ENCODE data around the gene SAMD5.

Gene SAMD5

DNA sequence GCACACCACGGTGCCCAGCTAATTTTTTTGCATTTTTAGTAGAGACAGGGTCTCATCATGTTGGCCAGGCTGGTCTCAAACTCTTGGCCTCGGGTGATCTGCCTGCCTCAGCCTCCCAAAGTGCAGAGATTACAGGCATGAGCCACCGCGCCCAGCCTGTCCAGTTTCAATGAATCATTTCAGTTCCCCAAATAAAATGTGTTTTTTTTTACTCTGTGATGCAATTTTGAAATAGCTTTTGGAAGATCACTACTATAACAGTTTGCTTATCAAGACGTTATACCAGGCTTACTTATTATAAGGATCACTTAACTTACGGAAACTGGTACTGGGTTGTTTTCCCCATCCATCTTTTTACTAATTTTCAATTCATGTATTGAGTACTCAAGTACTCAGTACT lies 80.0 kb downstream of the SAMD5 start:
- H3K79me2 ChIP-seq (ENCODE audit: insufficient read depth, low read length) = no peaks in the 10 kb centered on the region
- no peaks in the 10 kb centered on the region for H3K27me3 ChIP-seq (ENCODE audit: low read length)

DNA sequence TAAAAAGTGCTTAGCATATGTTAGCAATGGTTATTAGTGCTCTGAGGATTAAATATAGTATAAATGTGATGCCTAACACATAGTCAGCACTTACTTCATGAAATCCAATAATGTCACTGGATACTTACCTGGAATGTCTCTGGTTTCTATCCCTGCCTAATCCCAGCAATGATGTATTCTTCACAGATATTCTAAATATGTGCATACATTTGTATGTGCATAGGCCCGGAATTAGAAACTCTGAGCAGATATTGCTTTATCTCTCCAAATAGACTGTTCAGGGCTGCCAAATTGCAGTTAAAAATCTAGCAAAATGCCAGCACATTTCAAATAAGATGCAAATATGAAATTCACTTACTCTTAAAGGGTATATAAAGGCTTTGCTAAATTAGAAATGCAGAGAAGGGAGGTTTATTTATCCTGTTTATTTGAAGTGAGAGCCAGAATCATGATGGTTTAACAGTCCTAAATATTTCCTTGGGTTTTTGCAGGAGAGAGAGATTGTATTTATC lies 81.3 kb downstream of the SAMD5 start:
- no peak overlapping the region for H3K4me3 ChIP-seq (ENCODE audit: insufficient read depth, low read length, poor library complexity, severe bottlenecking)
- no peak overlapping the region for H3K27ac ChIP-seq (ENCODE audit: low read depth, low read length)
- no peaks in the 10 kb centered on the region for H3K27me3 ChIP-seq (ENCODE audit: low read length)
- H3K79me2 ChIP-seq (ENCODE audit: insufficient read depth, low read length) = no peaks in the 10 kb centered on the region
- H3K4me2 ChIP-seq (ENCODE audit: low read depth, low read length, poor library complexity, severe bottlenecking) = no peak overlapping the region
- H4K20me1 ChIP-seq (ENCODE audit: low read depth, low read length) = no peaks in the 10 kb centered on the region
- no peak overlapping the region for H2AFZ ChIP-seq (ENCODE audit: low read depth, low read length, severe bottlenecking)
- no peak for TF ChIP-seq EZH2phosphoT487 (conservative IDR thresholded peaks at IDR 0.05; ENCODE audit: low read length)
- TF ChIP-seq, protein P1, sequence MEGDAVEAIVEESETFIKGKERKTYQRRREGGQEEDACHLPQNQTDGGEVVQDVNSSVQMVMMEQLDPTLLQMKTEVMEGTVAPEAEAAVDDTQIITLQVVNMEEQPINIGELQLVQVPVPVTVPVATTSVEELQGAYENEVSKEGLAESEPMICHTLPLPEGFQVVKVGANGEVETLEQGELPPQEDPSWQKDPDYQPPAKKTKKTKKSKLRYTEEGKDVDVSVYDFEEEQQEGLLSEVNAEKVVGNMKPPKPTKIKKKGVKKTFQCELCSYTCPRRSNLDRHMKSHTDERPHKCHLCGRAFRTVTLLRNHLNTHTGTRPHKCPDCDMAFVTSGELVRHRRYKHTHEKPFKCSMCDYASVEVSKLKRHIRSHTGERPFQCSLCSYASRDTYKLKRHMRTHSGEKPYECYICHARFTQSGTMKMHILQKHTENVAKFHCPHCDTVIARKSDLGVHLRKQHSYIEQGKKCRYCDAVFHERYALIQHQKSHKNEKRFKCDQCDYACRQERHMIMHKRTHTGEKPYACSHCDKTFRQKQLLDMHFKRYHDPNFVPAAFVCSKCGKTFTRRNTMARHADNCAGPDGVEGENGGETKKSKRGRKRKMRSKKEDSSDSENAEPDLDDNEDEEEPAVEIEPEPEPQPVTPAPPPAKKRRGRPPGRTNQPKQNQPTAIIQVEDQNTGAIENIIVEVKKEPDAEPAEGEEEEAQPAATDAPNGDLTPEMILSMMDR (IDR thresholded peaks at IDR 0.05; ENCODE audit: insufficient read depth, low read length, poor library complexity, severe bottlenecking) = no peak
- H3K9ac ChIP-seq (ENCODE audit: low read length) = no peak overlapping the region
- H3K9me2 ChIP-seq (replicated peaks; ENCODE audit: insufficient read depth, low read length) = no peaks in the 10 kb centered on the region; the same call in 1 of the 2 replicates
- no peaks in the 10 kb centered on the region for H3K36me3 ChIP-seq (ENCODE audit: low read length)
- no peaks in the 10 kb centered on the region for H3K9me3 ChIP-seq (ENCODE audit: insufficient read depth, low read length)
- H3F3A ChIP-seq (ENCODE audit: insufficient read depth) = no peaks in the 10 kb centered on the region

More for the DNA sequence above, 80.0 kb downstream of the SAMD5 start:
- Histone ChIP-seq H3F3A (ENCODE audit: insufficient read depth) (no peaks in the 10 kb centered on the region), H4K20me1 (ENCODE audit: low read depth, low read length) (no peaks in the 10 kb centered on the region), H3K27ac (ENCODE audit: low read depth, low read length) (no peak overlapping the region), H3K9ac (ENCODE audit: low read length) (no peak overlapping the region), H2AFZ (ENCODE audit: low read depth, low read length, severe bottlenecking) (no peak overlapping the region), H3K9me3 (ENCODE audit: insufficient read depth, low read length) (no peaks in the 10 kb centered on the region), H3K9me2 (replicated peaks; ENCODE audit: insufficient read depth, low read length) (no peaks in the 10 kb centered on the region; the same call in 1 of the 2 replicates), H3K4me2 (ENCODE audit: low read depth, low read length, poor library complexity, severe bottlenecking) (no peak overlapping the region), H3K36me3 (ENCODE audit: low read length) (no peaks in the 10 kb centered on the region), H3K4me3 (ENCODE audit: insufficient read depth, low read length, poor library complexity, severe bottlenecking) (no peak overlapping the region)
- TF ChIP-seq, protein P1 (IDR thresholded peaks at IDR 0.05; ENCODE audit: insufficient read depth, low read length, poor library complexity, severe bottlenecking) = no peak
- no peak for TF ChIP-seq EZH2phosphoT487 (conservative IDR thresholded peaks at IDR 0.05; ENCODE audit: low read length)

DNA sequence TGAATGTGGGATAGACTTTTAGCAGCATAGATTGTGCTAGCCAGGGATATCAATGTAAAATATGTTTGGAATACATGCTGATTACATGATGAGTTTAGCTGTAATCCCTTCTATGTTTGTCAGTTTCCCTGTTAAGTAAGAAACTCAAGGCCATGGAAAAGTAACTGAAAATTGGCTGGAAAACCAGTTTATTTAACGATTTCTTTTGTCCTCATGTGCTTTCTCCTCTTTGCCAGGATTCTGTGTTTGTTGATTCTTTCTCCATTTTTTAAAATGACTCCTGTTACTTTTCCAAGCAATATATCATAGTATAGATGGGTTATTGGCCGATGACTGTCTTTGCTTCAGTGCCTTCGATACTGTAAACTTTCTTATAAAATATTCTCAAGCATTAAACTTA lies 87.5 kb downstream of the SAMD5 start:
- Histone ChIP-seq H3K9ac (ENCODE audit: low read length) (no peak overlapping the region), H3K27ac (ENCODE audit: low read depth, low read length) (no peak overlapping the region), H3K4me2 (ENCODE audit: low read depth, low read length, poor library complexity, severe bottlenecking) (no peak overlapping the region), H3F3A (ENCODE audit: insufficient read depth) (no peaks in the 10 kb centered on the region), H3K79me2 (ENCODE audit: insufficient read depth, low read length) (no peaks in the 10 kb centered on the region), H4K20me1 (ENCODE audit: low read depth, low read length) (no peaks in the 10 kb centered on the region), H3K9me2 (replicated peaks; ENCODE audit: insufficient read depth, low read length) (no peaks in the 10 kb centered on the region; the same call in 1 of the 2 replicates), H3K27me3 (ENCODE audit: low read length) (no peaks in the 10 kb centered on the region), H3K36me3 (ENCODE audit: low read length) (no peaks in the 10 kb centered on the region), H3K4me3 (ENCODE audit: insufficient read depth, low read length, poor library complexity, severe bottlenecking) (no peak overlapping the region), H2AFZ (ENCODE audit: low read depth, low read length, severe bottlenecking) (no peak overlapping the region), H3K9me3 (ENCODE audit: insufficient read depth, low read length) (no peaks in the 10 kb centered on the region)
- TF ChIP-seq EZH2phosphoT487 (conservative IDR thresholded peaks at IDR 0.05; ENCODE audit: low read length) = no peak
- TF ChIP-seq, protein P1 (IDR thresholded peaks at IDR 0.05; ENCODE audit: insufficient read depth, low read length, poor library complexity, severe bottlenecking) = no peak
